B cell (primary cell): ENCODE results near the gene DNAAF8. TPM values are rescaled to one million over a fixed set of nuclear protein-coding genes. Genes with fewer than 3 reads are reported as not detected.

Experiments used
- ATAC-seq: fragments of 200-7000 bp; cut with Tn5 transposase; one replicate; pipeline ENCODE4 v1.10.0; 2021; ENCODE audit warnings: low read depth, mild to moderate bottlenecking, moderate number of reproducible peaks, moderate library complexity
- CTCF ChIA-PET: fragments of 350-600 bp; sonication (Branson Sonifier 250); formaldehyde crosslinking; loops from one replicate; lab custom pipeline; 2021; ENCODE audit warnings: antibody characterized with exemption, inconsistent platforms; lab: Charles Lee
- POLR2A ChIA-PET: fragments of 350-600 bp; sonication (Branson Sonifier 250); formaldehyde crosslinking; loops from one replicate; lab custom pipeline; 2021; ENCODE audit warnings: antibody characterized with exemption; lab: Charles Lee
- DNase-seq: peaks from one replicate; pipeline ENCODE4 v3.0.0; 2013
- H2AFZ ChIP-seq: 2 replicates; pipeline ENCODE4 v1.6.1; 2012; ENCODE audit warnings: mild to moderate bottlenecking, low read depth, low read length; ENCODE audit not compliant: insufficient read depth, poor library complexity, severe bottlenecking
- H3K27ac ChIP-seq, 2 donors: 1 replicate in 1 of 2; 2 replicates in 1 of 2; pipeline ENCODE4 v1.5.1; 2012 to 2013; ENCODE audit warnings: low read length in 2 of 2, mild to moderate bottlenecking in 2 of 2, moderate library complexity in 1 of 2
- H3K27me3 ChIP-seq, 4 experiments: fragments of 200-600 bp in 1 of 4; sonication (generic) in 1 of 4; replicated peaks in 1 of 4; 1 replicate in 2 of 4; 2 replicates in 2 of 4; pipeline versions ENCODE4 v1.6.1 to v1.7.0; 2013 to 2016; ENCODE audit warnings: low read length in 3 of 4, mild to moderate bottlenecking in 2 of 4, mixed read lengths in 1 of 4, moderate library complexity in 1 of 4; ENCODE audit not compliant: insufficient read depth in 4 of 4, control insufficient read depth in 3 of 4; ENCODE audit errors: control extremely low read depth in 1 of 4
- H3K36me3 ChIP-seq, 2 experiments: replicated peaks in 1 of 2; 1 replicate in 1 of 2; 2 replicates in 1 of 2; pipeline versions ENCODE4 v1.6.1 to v1.7.1; 2013; ENCODE audit warnings: low read length in 1 of 2; ENCODE audit not compliant: insufficient read depth in 2 of 2, control insufficient read depth in 1 of 2; ENCODE audit errors: control extremely low read depth in 1 of 2, extremely low read depth in 1 of 2
- H3K4me1 ChIP-seq, 2 donors: fragments of 200-600 bp in 1 of 2; sonication (generic) in 1 of 2; 1 replicate in 1 of 2; 2 replicates in 1 of 2; pipeline versions ENCODE4 v1.5.1 to v1.6.1; 2013 to 2017; ENCODE audit warnings: low read length in 2 of 2; ENCODE audit not compliant: control insufficient read depth in 2 of 2, insufficient read depth in 2 of 2
- H3K4me2 ChIP-seq: replicated peaks from 2 replicates; pipeline ENCODE3; 2012; ENCODE audit warnings: mild to moderate bottlenecking, low read depth, low read length; ENCODE audit not compliant: poor library complexity, severe bottlenecking
- H3K4me3 ChIP-seq, 5 experiments: fragments of 200-600 bp in 1 of 5; sonication (generic) in 1 of 5; 1 replicate in 3 of 5; 2 replicates in 2 of 5; pipeline versions ENCODE4 v1.5.1 to v1.7.0; 2011 to 2016; ENCODE audit warnings: low read length in 4 of 5, mild to moderate bottlenecking in 4 of 5, low read depth in 2 of 5, control low read depth in 1 of 5, moderate library complexity in 1 of 5; ENCODE audit not compliant: insufficient read depth in 1 of 5; ENCODE audit errors: control extremely low read depth in 1 of 5, extremely low read depth in 1 of 5
- H3K79me2 ChIP-seq: fragments of 200-600 bp; sonication (generic); one replicate; pipeline ENCODE4 v1.6.0; 2016; ENCODE audit warnings: low read length; ENCODE audit not compliant: control insufficient read depth, insufficient read depth
- H3K9ac ChIP-seq: fragments of 200-600 bp; sonication (generic); 2 replicates; pipeline ENCODE4 v1.6.1; 2017; ENCODE audit warnings: mild to moderate bottlenecking, low read length, moderate library complexity
- H3K9me3 ChIP-seq, 3 donors: one replicate each; pipeline versions ENCODE4 v1.6.1 to v1.7.1; 2013; ENCODE audit warnings: low read length in 2 of 3; ENCODE audit not compliant: control insufficient read depth in 2 of 3, insufficient read depth in 1 of 3; ENCODE audit errors: control extremely low read depth in 1 of 3
- H4K20me1 ChIP-seq: 2 replicates; pipeline ENCODE4 v1.6.0; 2012; ENCODE audit warnings: mild to moderate bottlenecking, low read length; ENCODE audit not compliant: insufficient read depth, control insufficient read depth, poor library complexity, severe bottlenecking
- H3K27ac Mint-ChIP-seq: one replicate; pipeline ENCODE4 v1.8.0; 2021; ENCODE audit warnings: mixed read lengths
- H3K27me3 Mint-ChIP-seq: one replicate; pipeline ENCODE4 v1.8.0; 2021; ENCODE audit warnings: mixed read lengths
- H3K4me1 Mint-ChIP-seq: one replicate; pipeline ENCODE4 v1.8.0; 2021; ENCODE audit warnings: mixed read lengths
- H3K4me3 Mint-ChIP-seq: one replicate; pipeline ENCODE4 v1.8.0; 2021; ENCODE audit warnings: mixed read lengths
- H3K9me3 Mint-ChIP-seq: one replicate; pipeline ENCODE4 v1.8.0; 2022; ENCODE audit warnings: mixed read lengths; ENCODE audit not compliant: insufficient read depth
- CTCF ChIP-seq: fragments of 200-600 bp; IDR thresholded peaks from one replicate; pipeline ENCODE4 v1.8.0; 2022; ENCODE audit warnings: antibody characterized with exemption, mild to moderate bottlenecking
- EZH2 ChIP-seq: IDR thresholded peaks from 2 replicates; pipeline ENCODE4 v1.6.1; 2012; ENCODE audit warnings: borderline replicate concordance, low read depth, mild to moderate bottlenecking, moderate library complexity, low read length; ENCODE audit not compliant: insufficient read depth, poor library complexity, severe bottlenecking
- WGBS: methylation state at CpG from one replicate; pipeline ENCODE4 v1.1.5; 2013; ENCODE audit warnings: missing lambda C conversion rate; ENCODE audit not compliant: insufficient coverage; 5-methylcytosine and 5-hydroxymethylcytosine counted together
- intact Hi-C: fragments of 100-400 bp; cut with micrococcal nuclease; formaldehyde crosslinking; loops from one replicate; pipeline ENCODE4 v1.10.0; 2022
- polyA plus RNA-seq: library from polyadenylated mRNA; depleted of rRNA; stranded (reverse); fragments of >200 nt; gene quantifications from 2 replicates; pipeline ENCODE4 v1.2.3, GENCODE V29; 2012
- total RNA-seq, 2 donors: library from RNA; stranded (reverse); fragments of 120-200 nt in 1 of 2; gene quantifications; 1 replicate in 1 of 2; 2 replicates in 1 of 2; pipeline versions ENCODE4 v1.2.3 to v1.2.4, GENCODE V29; 2013 to 2022

Gene DNAAF8
- total and polyA plus RNA-seq, 2 donors (not counting 1 experiment from before 2014, with no cell fraction given), result 0.09 to 0.44 TPM

- Mint-ChIP-seq H3K27me3 (no peaks in the 10 kb centered on the region), H3K27ac (no peak within 1 kb of the TSS), H3K4me3 (no peak within 1 kb of the TSS), H3K4me1 (no peaks in the 10 kb centered on the region), H3K9me3 (no peaks in the 10 kb centered on the region)
- no peaks in the 10 kb centered on the region for H3K79me2 ChIP-seq
- no peak within 1 kb of the TSS for H3K27ac ChIP-seq
- H3K9ac ChIP-seq, result no peak within 1 kb of the TSS
- no peak within 1 kb of the TSS for H3K4me2 ChIP-seq
- CTCF ChIA-PET, result interaction anchor here (0.6 kb wide), 1 partner anchor 498 kb away, joined by 3 read pairs; no protein-coding TSS in a partner anchor
- intact Hi-C loops, result no loop called here
- H3K27me3 ChIP-seq, result peaks cover 0 to 6% (median 0%) of the 10 kb centered on the region in 4 experiments
- no peaks in the 10 kb centered on the region for H4K20me1 ChIP-seq
- 87% methylated on average over 9 of the region's 14 CpGs for WGBS
- H3K9me3 ChIP-seq, result no peaks in the 10 kb centered on the region
- no peaks in the 10 kb centered on the region for H3K36me3 ChIP-seq
- H3K4me1 ChIP-seq, result no peaks in the 10 kb centered on the region
- DNase-seq (no peak), ATAC-seq (no peak)
- POLR2A ChIA-PET, result no interaction called here
- TF ChIP-seq EZH2 (no peak), CTCF (no peak)
- no peak within 1 kb of the TSS for H2AFZ ChIP-seq
- no peak within 1 kb of the TSS for H3K4me3 ChIP-seq
Measured at GRCh38 chr16:4787627-4788482, 53.5 kb downstream of the DNAAF8 start, which contains the start of gene SEPTIN12. TSS of gene SEPTIN12 (minus strand) at chr16:4788345. CDS start at chr16:4787645, 700 bp downstream.

- no peak overlapping the region for H3K27ac ChIP-seq
- Mint-ChIP-seq H3K27ac (no peak overlapping the region), H3K9me3 (no peaks in the 10 kb centered on the region), H3K27me3 (no peaks in the 10 kb centered on the region), H3K4me1 (no peaks in the 10 kb centered on the region), H3K4me3 (no peak overlapping the region)
- POLR2A ChIA-PET, result no interaction called here
- CTCF ChIA-PET, result no interaction called here
- H4K20me1 ChIP-seq, result no peaks in the 10 kb centered on the region
- DNase-seq, result no peak
- H3K79me2 ChIP-seq, result no peaks in the 10 kb centered on the region
- TF ChIP-seq EZH2 (no peak), CTCF (no peak)
- peaks cover 0 to 6% (median 0%) of the 10 kb centered on the region in 4 experiments for H3K27me3 ChIP-seq
- no peaks in the 10 kb centered on the region for H3K36me3 ChIP-seq
- H3K4me3 ChIP-seq, result no peak overlapping the region
- no peak overlapping the region for H3K4me2 ChIP-seq
- no peak overlapping the region for H2AFZ ChIP-seq
- H3K9me3 ChIP-seq, result no peaks in the 10 kb centered on the region
- intact Hi-C loops, result no loop called here
- 87% methylated on average over 2 of the region's 9 CpGs for WGBS
- no peaks in the 10 kb centered on the region for H3K4me1 ChIP-seq
- ATAC-seq, result no peak
- H3K9ac ChIP-seq, result no peak overlapping the region
Measured at GRCh38 chr16:4788489-4788889, 54.2 kb downstream of the DNAAF8 start.
